Immature natural killer cell (primary cell): Measurements from ENCODE around the gene RALGAPA2. TPM values are rescaled to one million over a fixed set of nuclear protein-coding genes. Genes with fewer than 3 reads are reported as not detected.

Source experiments
- DNase-seq, 3 donors: peaks; one replicate each; pipeline ENCODE4 v3.0.0; 2022; ENCODE audit warnings: mixed read lengths in 1 of 3
- H3K27ac Mint-ChIP-seq, 6 donors: one replicate each; pipeline ENCODE4 v1.8.0; 2020; ENCODE audit warnings: mixed read lengths in 6 of 6, mild to moderate bottlenecking in 5 of 6, inconsistent platforms in 4 of 6, moderate library complexity in 3 of 6
- H3K27me3 Mint-ChIP-seq, 3 donors: one replicate each; pipeline ENCODE4 v1.8.0; 2020 to 2021; ENCODE audit warnings: low read depth in 3 of 3, mild to moderate bottlenecking in 3 of 3, mixed read lengths in 3 of 3, moderate library complexity in 3 of 3, inconsistent platforms in 1 of 3
- H3K36me3 Mint-ChIP-seq, 3 donors: one replicate each; pipeline ENCODE4 v1.8.0; 2020; ENCODE audit warnings: mixed read lengths in 3 of 3, inconsistent platforms in 2 of 3, mild to moderate bottlenecking in 2 of 3
- H3K4me1 Mint-ChIP-seq, 2 donors: one replicate each; pipeline ENCODE4 v1.8.0; 2020; ENCODE audit warnings: inconsistent platforms in 2 of 2, mild to moderate bottlenecking in 2 of 2, mixed read lengths in 2 of 2, moderate library complexity in 1 of 2
- H3K4me3 Mint-ChIP-seq, 5 donors: one replicate each; pipeline ENCODE4 v1.8.0; 2020; ENCODE audit warnings: mild to moderate bottlenecking in 5 of 5, mixed read lengths in 5 of 5, inconsistent platforms in 3 of 5, moderate library complexity in 3 of 5
- H3K9me3 Mint-ChIP-seq, 6 donors: one replicate each; pipeline ENCODE4 v1.8.0; 2020; ENCODE audit warnings: mild to moderate bottlenecking in 6 of 6, mixed read lengths in 6 of 6, inconsistent platforms in 4 of 6, moderate library complexity in 3 of 6
- polyA plus RNA-seq, 3 donors: library from polyadenylated mRNA; unstranded; fragments of 300-500 nt; fragmentation: Illumina TruSeq; gene quantifications; one replicate each; pipeline ENCODE4 v1.2.3, GENCODE V29; 2021

RALGAPA2 gene
- polyA plus RNA-seq, 3 donors from 2014 or later = 2.2 to 5.7 (median 2.3) TPM

GRCh38 chr20:20690676-20691476 is 21.6 kb downstream of the RALGAPA2 start:
- Mint-ChIP-seq H3K27ac (no peak overlapping the region), H3K4me1 (peaks cover 6 to 17% of the 10 kb centered on the region in 2 donors), H3K36me3 (no peaks in the 10 kb centered on the region), H3K9me3 (no peaks in the 10 kb centered on the region), H3K27me3 (no peaks in the 10 kb centered on the region), H3K4me3 (no peak overlapping the region)
- DNase-seq = no peak

- Mint-ChIP-seq H3K4me1 (peaks cover 40 to 45% of the 10 kb centered on the region in 2 donors), H3K27me3 (no peaks in the 10 kb centered on the region), H3K27ac (no peak overlapping the region), H3K4me3 (no peak overlapping the region), H3K9me3 (no peaks in the 10 kb centered on the region), H3K36me3 (no peaks in the 10 kb centered on the region)
- DNase-seq = no peak
These were observed 25.1 kb downstream of the RALGAPA2 start for GRCh38 chr20:20687319-20687718.

- Mint-ChIP-seq H3K27ac (no peak overlapping the region), H3K4me1 (peaks cover 54 to 57% of the 10 kb centered on the region in 2 donors), H3K36me3 (no peaks in the 10 kb centered on the region), H3K4me3 (no peak overlapping the region), H3K27me3 (no peaks in the 10 kb centered on the region), H3K9me3 (no peaks in the 10 kb centered on the region)
- no peak for DNase-seq
These were observed 26.8 kb downstream of the RALGAPA2 start for GRCh38 chr20:20685635-20686034.

- Mint-ChIP-seq H3K9me3 (no peaks in the 10 kb centered on the region), H3K4me3 (peak overlapping the region in 2 of 5 donors; percentile 2 to 6), H3K27me3 (peaks cover 0 to 2% (median 0%) of the 10 kb centered on the region in 3 donors), H3K36me3 (peaks cover 0 to 6% (median 1%) of the 10 kb centered on the region in 3 donors), H3K27ac (peak overlapping the region in 2 of 6 donors; percentile 1 to 48), H3K4me1 (peaks cover 54 to 67% of the 10 kb centered on the region in 2 donors)
- no peak for DNase-seq
These were observed 28.7 kb downstream of the RALGAPA2 start for GRCh38 chr20:20683481-20684321.

GRCh38 chr20:20683020-20683419 is 29.4 kb downstream of the RALGAPA2 start:
- Mint-ChIP-seq H3K4me1 (peaks cover 52 to 61% of the 10 kb centered on the region in 2 donors), H3K9me3 (no peaks in the 10 kb centered on the region), H3K27ac (no peak overlapping the region), H3K4me3 (no peak overlapping the region), H3K27me3 (peaks cover 0 to 2% (median 0%) of the 10 kb centered on the region in 3 donors), H3K36me3 (peaks cover 0 to 11% (median 6%) of the 10 kb centered on the region in 3 donors)
- no peak for DNase-seq

- Mint-ChIP-seq H3K36me3 (peaks cover 0 to 15% (median 6%) of the 10 kb centered on the region in 3 donors), H3K27ac (peak overlapping the region in 3 of 6 donors; percentile 4 to 53 (median 46)), H3K27me3 (peaks cover 0 to 4% (median 0%) of the 10 kb centered on the region in 3 donors), H3K4me3 (peak overlapping the region in 4 of 5 donors; percentile 20 to 58 (median 46)), H3K9me3 (no peaks in the 10 kb centered on the region), H3K4me1 (peaks cover 52 to 61% of the 10 kb centered on the region in 2 donors)
- DNase-seq = no peak
These were observed 31.4 kb downstream of the RALGAPA2 start for GRCh38 chr20:20680991-20681508.

GRCh38 chr20:20679316-20679715 is 33.1 kb downstream of the RALGAPA2 start:
- H3K27me3 Mint-ChIP-seq = peaks cover 0 to 4% (median 0%) of the 10 kb centered on the region in 3 donors
- H3K9me3 Mint-ChIP-seq = no peaks in the 10 kb centered on the region
- peak overlapping the region in 1 of 6 donors; percentile 31 for H3K27ac Mint-ChIP-seq
- H3K4me1 Mint-ChIP-seq = peaks cover 45 to 59% of the 10 kb centered on the region in 2 donors
- H3K36me3 Mint-ChIP-seq = peaks cover 0 to 15% (median 6%) of the 10 kb centered on the region in 3 donors
- no peak overlapping the region for H3K4me3 Mint-ChIP-seq
- no peak for DNase-seq

- Mint-ChIP-seq H3K4me3 (no peak overlapping the region), H3K36me3 (peaks cover 0 to 15% (median 6%) of the 10 kb centered on the region in 3 donors), H3K4me1 (peaks cover 26 to 45% of the 10 kb centered on the region in 2 donors), H3K27me3 (peaks cover 0 to 5% (median 0%) of the 10 kb centered on the region in 3 donors), H3K27ac (no peak overlapping the region), H3K9me3 (no peaks in the 10 kb centered on the region)
- no peak for DNase-seq
These were observed 35.3 kb downstream of the RALGAPA2 start for GRCh38 chr20:20677186-20677585.

GRCh38 chr20:20668639-20669038 is 43.8 kb downstream of the RALGAPA2 start:
- DNase-seq = no peak
- peaks cover 30 to 44% of the 10 kb centered on the region in 2 donors for H3K4me1 Mint-ChIP-seq
- peaks cover 0 to 3% (median 0%) of the 10 kb centered on the region in 3 donors for H3K36me3 Mint-ChIP-seq
- no peaks in the 10 kb centered on the region for H3K9me3 Mint-ChIP-seq
- peak overlapping the region in 4 of 6 donors; percentile 21 to 53 (median 32) for H3K27ac Mint-ChIP-seq
- H3K4me3 Mint-ChIP-seq = peak overlapping the region in 1 of 5 donors; percentile 0
- H3K27me3 Mint-ChIP-seq = peaks cover 0 to 2% (median 1%) of the 10 kb centered on the region in 3 donors

GRCh38 chr20:20666359-20666758 is 46.1 kb downstream of the RALGAPA2 start:
- Mint-ChIP-seq H3K36me3 (no peaks in the 10 kb centered on the region), H3K27ac (no peak overlapping the region), H3K4me3 (no peak overlapping the region), H3K9me3 (no peaks in the 10 kb centered on the region), H3K27me3 (peaks cover 0 to 2% (median 0%) of the 10 kb centered on the region in 3 donors), H3K4me1 (peaks cover 29 to 41% of the 10 kb centered on the region in 2 donors)
- no peak for DNase-seq

- no peak for DNase-seq
- Mint-ChIP-seq H3K36me3 (peaks cover 0 to under 1% (median 0%) of the 10 kb centered on the region in 3 donors), H3K27me3 (peaks cover 0 to 2% (median 0%) of the 10 kb centered on the region in 3 donors), H3K27ac (peak overlapping the region in 1 of 6 donors; percentile 5), H3K4me3 (no peak overlapping the region), H3K4me1 (peaks cover 29 to 41% of the 10 kb centered on the region in 2 donors), H3K9me3 (no peaks in the 10 kb centered on the region)
These were observed 46.7 kb downstream of the RALGAPA2 start for GRCh38 chr20:20665606-20666332.

- no peak overlapping the region for H3K4me3 Mint-ChIP-seq
- H3K27ac Mint-ChIP-seq = no peak overlapping the region
- peak in 2 of 3 donors; percentile 12 to 15 for DNase-seq
- H3K36me3 Mint-ChIP-seq = peaks cover 0 to 4% (median 0%) of the 10 kb centered on the region in 3 donors
- H3K9me3 Mint-ChIP-seq = no peaks in the 10 kb centered on the region
- H3K27me3 Mint-ChIP-seq = peaks cover 0 to 2% (median 0%) of the 10 kb centered on the region in 3 donors
- H3K4me1 Mint-ChIP-seq = peaks cover 29 to 41% of the 10 kb centered on the region in 2 donors
These were observed 47.5 kb downstream of the RALGAPA2 start for GRCh38 chr20:20664795-20665589.
